Ovary (tissue), 3 donors: ENCODE measurements around the gene KCNIP4.

Experiments
- EP300 ChIP-seq: sonication (generic); formaldehyde crosslinking; IDR thresholded peaks from one replicate; pipeline ENCODE4 v1.6.1; 2017; ENCODE audit warnings: antibody characterized with exemption
- POLR2A ChIP-seq: fragments of 450-650 bp; IDR thresholded peaks from one replicate; pipeline ENCODE4 v1.6.1; 2017; ENCODE audit warnings: antibody characterized with exemption, mild to moderate bottlenecking, moderate library complexity
- TF ChIP-seq, protein P1 (sequence below), 3 donors: fragments of 450-650 bp in 2 of 3; fragments of 200-600 bp in 1 of 3; IDR thresholded peaks; one replicate each; pipeline versions ENCODE4 v1.5.1 to v1.8.0; 2016 to 2022; ENCODE audit warnings: antibody characterized with exemption in 3 of 3, mild to moderate bottlenecking in 1 of 3
- donor health status: DM: no; HTN: no; CAD: no.

DNA sequence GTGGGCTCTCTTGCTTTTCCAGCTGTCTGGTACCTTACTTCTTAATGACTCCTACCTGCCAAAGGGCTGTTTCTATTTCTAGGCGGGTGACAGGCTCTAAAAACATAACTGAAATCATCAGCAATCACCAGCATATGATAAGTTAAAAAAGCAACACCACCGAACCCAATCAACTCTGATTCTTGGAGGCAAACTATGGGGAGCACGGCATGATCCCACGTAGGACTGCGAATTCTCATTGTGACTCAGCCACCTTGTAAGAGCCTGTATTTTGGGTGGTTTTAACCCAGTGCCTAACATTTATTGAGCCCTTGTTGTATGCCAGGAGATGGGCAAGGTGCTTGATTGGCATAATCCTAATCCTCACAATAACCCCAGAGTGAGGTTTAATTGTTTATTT is 1091.5 kb downstream of the KCNIP4 start:
- TF ChIP-seq EP300 = no peak
- TF ChIP-seq, protein P1, sequence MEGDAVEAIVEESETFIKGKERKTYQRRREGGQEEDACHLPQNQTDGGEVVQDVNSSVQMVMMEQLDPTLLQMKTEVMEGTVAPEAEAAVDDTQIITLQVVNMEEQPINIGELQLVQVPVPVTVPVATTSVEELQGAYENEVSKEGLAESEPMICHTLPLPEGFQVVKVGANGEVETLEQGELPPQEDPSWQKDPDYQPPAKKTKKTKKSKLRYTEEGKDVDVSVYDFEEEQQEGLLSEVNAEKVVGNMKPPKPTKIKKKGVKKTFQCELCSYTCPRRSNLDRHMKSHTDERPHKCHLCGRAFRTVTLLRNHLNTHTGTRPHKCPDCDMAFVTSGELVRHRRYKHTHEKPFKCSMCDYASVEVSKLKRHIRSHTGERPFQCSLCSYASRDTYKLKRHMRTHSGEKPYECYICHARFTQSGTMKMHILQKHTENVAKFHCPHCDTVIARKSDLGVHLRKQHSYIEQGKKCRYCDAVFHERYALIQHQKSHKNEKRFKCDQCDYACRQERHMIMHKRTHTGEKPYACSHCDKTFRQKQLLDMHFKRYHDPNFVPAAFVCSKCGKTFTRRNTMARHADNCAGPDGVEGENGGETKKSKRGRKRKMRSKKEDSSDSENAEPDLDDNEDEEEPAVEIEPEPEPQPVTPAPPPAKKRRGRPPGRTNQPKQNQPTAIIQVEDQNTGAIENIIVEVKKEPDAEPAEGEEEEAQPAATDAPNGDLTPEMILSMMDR (IDR thresholded peaks at IDR 0.05) = no peak
- no peak for TF ChIP-seq POLR2A
